HG02943 (cell line): ENCODE data around the gene MPZL1.
"Not testable (repeated sequence)": the region's sequence is repeated elsewhere in the genome, so short reads cannot be mapped to it uniquely, and the experiment has no call there.

Experiments used
- ATAC-seq: cut with Tn5 transposase; IDR thresholded peaks from one replicate; pipeline ENCODE4 v1.9.1; 2021; ENCODE audit warnings: mild to moderate bottlenecking, low read depth, moderate library complexity; ENCODE audit not compliant: unreplicated experiment

The MPZL1 gene

DNA sequence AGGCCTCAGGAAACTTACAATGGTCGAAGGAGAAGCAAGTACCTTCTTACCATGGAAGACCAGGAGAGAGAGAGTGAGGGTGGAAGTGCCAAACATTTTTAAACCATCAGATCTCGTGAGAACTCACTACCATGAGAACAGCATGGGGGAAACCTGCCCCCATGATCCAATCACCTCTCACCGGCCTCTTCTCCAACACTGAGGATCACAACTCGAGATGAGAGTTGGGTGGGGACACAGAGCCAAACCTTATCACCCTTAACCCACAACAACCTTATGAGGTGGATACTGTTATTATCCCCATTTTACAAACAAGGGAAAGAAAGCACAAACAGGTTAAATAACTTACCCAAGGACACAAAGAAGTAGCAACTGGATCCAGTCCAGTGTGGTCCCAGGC, 80.5 kb downstream of the MPZL1 start:
- no peak for ATAC-seq

GRCh38 chr1:167803358-167804207, 81.8 kb downstream of the MPZL1 start:
- ATAC-seq, result peak; percentile 88

DNA sequence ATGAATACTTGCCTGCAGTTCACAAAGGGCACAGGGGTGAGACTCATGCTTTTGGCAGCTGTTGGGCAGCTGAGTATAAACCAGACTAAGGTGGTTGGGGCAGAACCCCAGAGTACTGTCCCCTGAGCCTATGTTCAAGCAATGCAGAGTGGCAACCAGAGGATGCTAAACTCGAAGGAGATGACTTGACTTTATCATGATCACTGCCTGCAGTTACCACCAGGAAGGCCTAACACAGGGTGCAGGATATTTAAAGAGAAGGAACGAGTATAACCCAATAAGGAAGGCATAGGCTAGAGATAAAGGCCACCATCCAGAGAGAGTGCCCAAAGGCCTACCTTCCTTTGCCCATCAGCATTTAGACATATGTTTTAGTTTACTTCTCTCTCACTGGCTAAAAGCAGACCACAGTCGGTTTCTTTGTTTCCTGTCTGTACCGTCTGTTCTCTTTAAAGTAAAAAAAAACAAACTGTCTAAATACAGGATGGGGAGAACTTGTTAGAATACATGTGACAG, 83.3 kb downstream of the MPZL1 start:
- no peak for ATAC-seq

GRCh38 chr1:167806235-167806634, 84.5 kb downstream of the MPZL1 start:
- ATAC-seq, result not testable (repeated sequence)

DNA sequence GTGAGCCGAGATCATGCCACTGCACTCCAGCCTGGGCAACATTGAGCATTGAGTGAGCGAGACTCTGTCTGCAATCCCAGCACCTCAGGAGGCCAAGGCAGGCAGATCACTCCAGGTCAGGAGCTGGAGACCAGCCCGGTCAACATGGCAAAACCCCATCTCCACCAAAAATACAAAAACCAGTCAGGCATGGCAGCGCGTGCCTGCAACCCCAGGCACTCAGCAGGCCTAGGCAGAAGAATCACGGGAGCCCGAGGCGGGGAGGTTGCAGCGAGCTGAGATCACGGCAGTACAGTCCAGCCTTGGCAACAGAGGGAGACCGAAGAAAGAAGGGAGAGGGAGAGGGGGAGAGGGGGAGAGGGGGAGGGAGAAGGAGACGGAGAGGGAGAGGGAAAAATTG, 84.9 kb downstream of the MPZL1 start:
- ATAC-seq, result not testable (repeated sequence)

- no peak for ATAC-seq
Observed at GRCh38 chr1:167808104-167808503, 86.3 kb downstream of the MPZL1 start.

DNA sequence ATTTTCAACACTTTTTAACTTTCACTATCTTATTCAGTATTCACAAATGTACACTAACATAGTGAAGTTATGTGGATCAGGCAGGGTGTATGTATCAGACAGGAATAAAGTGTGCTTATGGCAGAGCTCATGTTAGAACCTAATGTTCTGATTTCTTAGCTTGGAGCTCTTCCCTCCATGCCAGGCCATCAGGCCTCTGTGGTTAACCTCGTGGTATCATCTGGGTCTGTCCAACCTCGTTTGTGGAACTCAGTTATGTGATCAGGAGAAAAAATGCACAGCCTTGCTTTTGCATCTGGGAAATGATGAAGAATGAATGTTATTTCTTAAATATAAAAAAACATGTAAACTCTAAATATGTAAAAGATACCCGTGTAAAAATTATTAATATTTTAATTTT, 86.9 kb downstream of the MPZL1 start:
- ATAC-seq, result no peak

- ATAC-seq, result no peak
Observed at GRCh38 chr1:167812972-167813371, 91.2 kb downstream of the MPZL1 start.

DNA sequence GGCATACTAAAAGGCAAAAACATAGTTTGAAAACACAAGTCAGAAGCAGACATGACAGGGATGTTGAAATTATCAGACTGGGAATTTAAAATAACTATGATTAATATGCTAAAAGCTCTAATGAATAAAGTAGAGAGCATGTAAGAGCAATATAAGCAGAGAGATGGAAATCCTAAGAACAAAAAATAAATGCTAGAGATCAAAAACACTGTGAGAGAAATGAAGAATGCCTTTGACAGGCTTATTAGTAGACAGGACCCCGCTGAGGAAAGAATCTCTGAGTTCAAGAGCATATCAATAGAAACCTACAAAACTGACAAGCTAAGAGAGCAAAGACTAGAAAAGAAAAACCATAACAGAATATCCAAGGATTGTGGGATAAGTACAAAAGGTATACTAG, 93.9 kb downstream of the MPZL1 start:
- ATAC-seq, result no peak

GRCh38 chr1:167819849-167820683, 98.3 kb downstream of the MPZL1 start:
- no peak for ATAC-seq

DNA sequence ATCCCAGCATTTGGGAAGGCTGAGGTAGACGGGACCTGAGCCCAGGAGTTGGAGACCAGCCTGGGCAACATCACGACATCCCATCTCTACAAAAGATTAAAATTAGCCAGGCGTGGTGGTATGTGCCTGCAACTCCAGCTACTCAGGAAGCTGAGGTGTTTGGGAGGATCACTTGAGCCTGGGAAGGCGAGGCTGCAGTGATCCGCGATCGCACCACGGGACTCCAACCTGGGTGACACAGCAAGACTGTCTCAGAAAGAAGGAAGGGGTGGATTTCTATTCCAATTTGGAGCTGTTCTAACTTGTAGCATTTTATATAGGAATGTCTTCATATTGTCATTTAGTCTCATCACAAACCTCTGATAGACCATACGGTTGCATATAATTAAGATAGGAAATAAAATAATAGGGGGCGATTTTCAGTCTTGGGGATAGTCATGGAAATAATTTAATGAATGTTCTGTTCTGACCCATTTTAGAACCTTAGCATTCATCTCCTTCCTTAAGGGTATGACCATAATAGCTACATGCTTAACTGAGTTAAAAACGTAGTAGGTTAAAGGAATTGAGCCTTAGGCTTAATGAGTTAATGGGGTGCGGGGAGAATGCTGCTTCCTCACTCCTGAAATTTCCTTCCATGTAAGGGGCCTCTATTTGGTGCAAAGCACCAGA, 99.0 kb downstream of the MPZL1 start:
- no peak for ATAC-seq

DNA sequence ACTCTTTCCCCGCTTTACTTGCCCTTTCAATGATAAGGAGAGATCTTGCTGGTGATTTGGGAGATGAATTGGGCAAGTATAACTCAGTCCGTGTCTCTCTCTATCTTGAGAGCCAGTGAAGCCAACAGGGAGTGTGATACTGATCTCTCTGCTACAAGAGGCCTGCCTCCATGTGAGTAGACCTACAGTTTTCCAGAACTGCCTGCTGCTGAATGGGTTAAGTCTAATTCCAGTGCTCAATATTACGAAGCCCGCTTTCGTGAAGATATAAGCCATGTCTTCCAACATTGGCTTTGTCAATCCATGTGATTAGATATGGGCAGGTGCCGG, 99.5 kb downstream of the MPZL1 start:
- ATAC-seq, result no peak

DNA sequence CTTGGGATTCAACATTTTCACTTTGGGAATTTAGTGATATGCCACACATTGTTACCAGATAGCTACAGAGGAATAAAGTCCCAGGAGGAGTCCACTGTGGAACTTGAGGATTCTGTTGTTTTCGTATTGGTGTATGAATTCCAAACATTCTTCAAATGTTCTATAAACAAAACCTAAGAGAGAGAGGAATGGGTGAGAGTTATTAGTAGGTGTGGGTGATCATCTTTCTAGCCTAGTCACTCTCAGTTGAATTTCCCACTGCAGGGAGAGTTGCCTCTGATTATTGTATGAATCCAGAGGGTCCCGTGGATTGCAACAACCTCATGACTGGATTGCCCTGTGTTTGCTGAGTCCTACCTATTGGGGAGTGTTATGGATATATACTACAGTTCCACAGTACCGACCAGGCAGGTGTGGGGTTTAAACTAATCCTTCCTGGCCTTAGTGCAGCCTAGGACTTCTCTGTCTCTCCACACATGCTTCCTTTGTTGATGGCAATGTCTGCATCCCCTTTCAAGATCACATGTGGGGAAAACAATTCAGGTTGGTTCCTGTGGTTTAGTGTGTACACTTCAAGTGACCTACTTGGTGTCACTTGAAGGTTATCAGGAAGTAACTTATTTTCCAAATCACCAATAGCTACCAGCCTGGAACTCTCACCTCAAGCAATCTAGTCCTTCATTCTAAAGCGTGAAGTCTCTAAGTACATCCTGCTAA, 100.3 kb downstream of the MPZL1 start:
- ATAC-seq, result no peak

DNA sequence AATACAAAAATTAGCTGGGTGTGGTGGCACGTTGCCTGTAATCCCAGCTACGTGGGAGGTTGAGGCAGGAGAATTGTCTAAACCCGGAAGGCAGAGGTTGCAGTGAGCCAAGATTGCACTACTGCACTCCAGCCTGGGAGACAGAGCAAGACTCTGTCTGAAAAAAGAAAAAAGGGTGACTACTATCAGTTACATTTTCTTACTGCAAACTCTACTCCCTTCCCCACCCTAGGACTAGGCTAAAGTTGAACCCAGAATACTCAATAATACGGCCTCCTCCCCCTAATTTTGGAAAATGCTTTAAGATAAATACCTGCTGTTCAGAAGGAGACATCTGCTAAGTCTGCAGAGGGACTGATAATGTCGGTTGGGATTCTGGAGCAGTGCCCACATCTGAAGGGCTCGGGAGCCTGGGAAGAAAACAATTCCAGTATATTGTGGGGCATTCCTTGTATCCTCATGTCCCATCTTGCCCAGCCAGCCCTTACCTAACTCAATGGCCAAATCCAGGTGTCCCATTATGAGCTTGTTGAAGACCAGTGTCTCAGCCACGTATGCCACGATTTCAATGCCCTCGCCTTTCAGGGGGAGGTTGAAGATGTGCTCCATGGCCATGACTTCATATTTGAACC, 102.5 kb downstream of the MPZL1 start:
- no peak for ATAC-seq

GRCh38 chr1:167825419-167826079, 103.8 kb downstream of the MPZL1 start:
- ATAC-seq, result no peak

DNA sequence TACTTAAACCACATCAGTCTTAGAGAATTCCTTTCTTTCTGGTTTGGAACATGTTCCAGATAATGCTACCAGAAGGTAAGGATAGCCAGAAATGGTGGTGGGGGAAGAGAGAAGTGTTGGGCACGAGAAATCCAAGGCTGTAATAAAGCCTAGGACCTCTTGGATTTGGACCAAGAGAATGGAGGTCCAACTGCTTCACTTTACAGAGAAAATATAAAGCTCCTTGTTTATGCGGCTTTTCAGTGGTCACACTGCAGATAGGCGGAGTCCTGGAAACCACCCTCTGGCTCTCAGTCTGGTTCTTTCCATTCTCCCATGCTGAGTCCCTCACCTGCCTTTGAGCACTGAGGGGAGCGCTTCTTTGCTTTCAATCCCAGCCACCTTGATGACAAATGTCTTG, 104.3 kb downstream of the MPZL1 start:
- ATAC-seq, result no peak

DNA sequence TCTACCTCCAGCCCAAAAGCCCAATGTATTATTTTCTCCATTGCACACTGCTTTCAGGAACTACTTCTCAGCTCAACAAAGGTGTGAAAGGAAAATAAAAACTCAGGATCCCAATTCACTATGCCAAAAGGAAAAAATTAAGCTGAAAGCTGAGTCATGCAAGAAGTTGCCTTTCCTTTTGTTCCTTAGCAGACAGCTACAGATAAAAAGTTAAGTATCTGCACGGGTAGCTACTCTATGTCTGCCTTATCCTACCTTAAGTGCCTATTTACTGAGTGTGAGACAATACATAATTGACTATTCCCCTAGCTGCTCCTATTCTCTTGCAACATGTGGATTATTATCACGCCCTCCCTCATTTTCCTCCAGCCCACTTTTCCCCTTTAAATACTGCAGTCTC, 108.1 kb downstream of the MPZL1 start:
- no peak for ATAC-seq

GRCh38 chr1:167830668-167831067, 108.9 kb downstream of the MPZL1 start:
- not testable (repeated sequence) for ATAC-seq

- ATAC-seq, result no peak
Observed at GRCh38 chr1:167832693-167833092, 110.9 kb downstream of the MPZL1 start.
